Endothelial cell of umbilical vein (primary cell): ENCODE results near the gene CDKN2D. TPM values are rescaled to one million over a fixed set of nuclear protein-coding genes. Genes with fewer than 3 reads are reported as not detected.

Experiments used
- BruUV-seq: library from RNA; stranded (reverse); fragments of 400-500 nt; replicated peaks from 2 replicates; lab custom pipeline; 2021; lab: Mats Ljungman, UMichigan
- CTCF ChIA-PET: fragments of 300-600, 350-600 bp; sonication (Branson Sonifier 250); formaldehyde crosslinking; loops from one replicate; lab custom pipeline; 2021; ENCODE audit warnings: antibody characterized with exemption, inconsistent platforms; lab: Charles Lee
- POLR2A ChIA-PET: fragments of 300-600, 350-600 bp; sonication (Branson Sonifier 250); formaldehyde crosslinking; loops from one replicate; lab custom pipeline; 2021; ENCODE audit warnings: antibody characterized with exemption, inconsistent platforms; lab: Charles Lee
- DNase-seq: peaks from one replicate; pipeline ENCODE4 v3.0.0-alpha.2; 2011; ENCODE audit warnings: low read depth, low spot score
- FAIRE-seq: peaks from 2 replicates; lab custom pipeline; 2011; peaks lifted over from hg19 to GRCh38; lab: Jason Lieb, UNC
- H2AFZ ChIP-seq: 2 replicates; pipeline ENCODE4 v1.6.0; 2012; ENCODE audit warnings: low read depth, low read length, control low read depth, inconsistent platforms
- H3K27ac ChIP-seq: 2 replicates; pipeline ENCODE4 v1.5.1; 2011; ENCODE audit warnings: low read depth, mild to moderate bottlenecking, control low read depth, low read length, moderate library complexity; ENCODE audit not compliant: insufficient read depth
- H3K27me3 ChIP-seq, 2 experiments: 2 replicates each; pipeline versions ENCODE4 v1.6.0 to v1.6.1; 2011; ENCODE audit warnings: low read length in 2 of 2, mixed read lengths in 1 of 2; ENCODE audit not compliant: control insufficient read depth in 2 of 2, insufficient read depth in 2 of 2
- H3K36me3 ChIP-seq, 2 experiments: 2 replicates in 1 of 2; 3 replicates in 1 of 2; pipeline ENCODE4 v1.5.1; 2011; ENCODE audit warnings: low read length in 2 of 2, mild to moderate bottlenecking in 1 of 2, moderate library complexity in 1 of 2; ENCODE audit not compliant: control insufficient read depth in 2 of 2, insufficient read depth in 2 of 2; ENCODE audit errors: extremely low read depth in 1 of 2
- H3K4me1 ChIP-seq: 3 replicates; pipeline ENCODE4 v1.5.1; 2011; ENCODE audit warnings: mild to moderate bottlenecking, low read length; ENCODE audit not compliant: control insufficient read depth, insufficient read depth; ENCODE audit errors: extremely low read depth
- H3K4me2 ChIP-seq: 2 replicates; pipeline ENCODE4 v1.6.1; 2011; ENCODE audit warnings: low read length, control low read depth, mixed read lengths; ENCODE audit not compliant: insufficient read depth
- H3K4me3 ChIP-seq, 3 experiments: fragments of 200-600 bp in 1 of 3; sonication (generic), shearing (Covaris generic) in 1 of 3; replicated peaks in 1 of 3; 2 replicates each; pipeline ENCODE4 v1.5.1; 2011 to 2016; ENCODE audit warnings: control low read depth in 3 of 3, low read length in 3 of 3, mild to moderate bottlenecking in 2 of 3, inconsistent platforms in 1 of 3, low read depth in 1 of 3, moderate library complexity in 1 of 3; ENCODE audit not compliant: insufficient read depth in 1 of 3
- H3K79me2 ChIP-seq: 2 replicates; pipeline ENCODE4 v1.6.0; 2012; ENCODE audit warnings: low read length, inconsistent platforms; ENCODE audit not compliant: control insufficient read depth, insufficient read depth
- H3K9ac ChIP-seq: replicated peaks from 2 replicates; pipeline ENCODE3; 2011; ENCODE audit warnings: low read length, control low read depth; ENCODE audit not compliant: insufficient read depth; ENCODE audit errors: extremely low read depth
- H3K9me1 ChIP-seq: replicated peaks from 3 replicates; pipeline ENCODE4 v1.6.0; 2011; ENCODE audit warnings: mild to moderate bottlenecking, low read length; ENCODE audit not compliant: control insufficient read depth, insufficient read depth; ENCODE audit errors: extremely low read depth
- H3K9me3 ChIP-seq: replicated peaks from 2 replicates; pipeline ENCODE4 v1.5.1; 2012; ENCODE audit warnings: low read length, inconsistent platforms; ENCODE audit not compliant: control insufficient read depth, insufficient read depth
- H4K20me1 ChIP-seq: replicated peaks from 2 replicates; pipeline ENCODE3; 2011; ENCODE audit warnings: mild to moderate bottlenecking, low read length; ENCODE audit not compliant: control insufficient read depth, insufficient read depth; ENCODE audit errors: extremely low read depth
- EZH2 ChIP-seq: IDR thresholded peaks from 2 replicates; pipeline ENCODE4 v1.6.1; 2012; ENCODE audit warnings: borderline replicate concordance, low read depth, mild to moderate bottlenecking, moderate library complexity, low read length, inconsistent platforms; ENCODE audit not compliant: severe bottlenecking
- FOS ChIP-seq: IDR thresholded peaks from 2 replicates; pipeline ENCODE4 v1.6.1; 2011; ENCODE audit warnings: mild to moderate bottlenecking, low read length, moderate library complexity, borderline replicate concordance; ENCODE audit not compliant: insufficient read depth
- GATA2 ChIP-seq: IDR thresholded peaks from 2 replicates; pipeline ENCODE4 v1.7.0; 2011; ENCODE audit warnings: low read depth, mild to moderate bottlenecking, moderate library complexity, mixed read lengths, low read length; ENCODE audit not compliant: insufficient read length, insufficient read depth
- JUN ChIP-seq: IDR thresholded peaks from 2 replicates; pipeline ENCODE4 v1.6.1; 2011; ENCODE audit warnings: borderline replicate concordance, low read depth; ENCODE audit not compliant: insufficient read length, insufficient read depth
- MAX ChIP-seq: IDR thresholded peaks from 2 replicates; pipeline ENCODE4 v1.6.1; 2011; ENCODE audit not compliant: insufficient read depth, insufficient read length
- MYC ChIP-seq: IDR thresholded peaks from one replicate; pipeline ENCODE4 v1.6.1; 2011; ENCODE audit warnings: mild to moderate bottlenecking, low read depth, low read length
- POLR2A ChIP-seq: IDR thresholded peaks from 2 replicates; pipeline ENCODE4 v1.6.1; 2012; ENCODE audit warnings: low read depth, mild to moderate bottlenecking, control low read depth, low read length
- POLR2AphosphoS5 ChIP-seq: IDR thresholded peaks from 2 replicates; pipeline ENCODE4 v1.6.1; 2012; ENCODE audit warnings: low read depth, mild to moderate bottlenecking, control low read depth, low read length, moderate library complexity; ENCODE audit not compliant: insufficient read depth
- dilution Hi-C: fragments of 300-500 bp; cut with MboI; formaldehyde crosslinking; loops from one replicate; pipeline ENCODE4 v1.15.0; 2019; ENCODE audit warnings: low sequenced_read_pairs; ENCODE audit not compliant: extremely low pct_ligation_motif_present
- intact Hi-C: fragments of 100-400 bp; cut with micrococcal nuclease; formaldehyde crosslinking; loops from one replicate; pipeline ENCODE4 v1.10.0; 2022
- polyA plus RNA-seq, 4 experiments: library from polyadenylated mRNA; depleted of rRNA in 3 of 4; stranded (reverse) in 3 of 4; unstranded in 1 of 4; fragments of >200 nt; gene quantifications; 2 replicates each; pipeline versions ENCODE4 v1.2.1 to v1.2.3, GENCODE V29; 2011 to 2012; ENCODE audit warnings: missing spikeins in 1 of 4
- total RNA-seq: library from RNA; stranded (reverse); gene quantifications from 2 replicates; pipeline ENCODE4 v1.2.3, GENCODE V29; 2021
- TF ChIP-seq, protein P1 (sequence below), 2 donors: IDR thresholded peaks; 1 replicate in 1 of 2; 2 replicates in 1 of 2; pipeline ENCODE4 v1.5.1; 2011; ENCODE audit warnings: low read length in 2 of 2, mild to moderate bottlenecking in 2 of 2, moderate library complexity in 2 of 2, control low read depth in 1 of 2, inconsistent platforms in 1 of 2, low read depth in 1 of 2; ENCODE audit not compliant: insufficient read depth in 1 of 2; ENCODE audit errors: extremely low read depth in 1 of 2

CDKN2D gene
- total and polyA plus RNA-seq, 2 donors (not counting 3 experiments of a cell fraction or from before 2014, with no cell fraction given), result 5.9 to 9.8 TPM

DNA sequence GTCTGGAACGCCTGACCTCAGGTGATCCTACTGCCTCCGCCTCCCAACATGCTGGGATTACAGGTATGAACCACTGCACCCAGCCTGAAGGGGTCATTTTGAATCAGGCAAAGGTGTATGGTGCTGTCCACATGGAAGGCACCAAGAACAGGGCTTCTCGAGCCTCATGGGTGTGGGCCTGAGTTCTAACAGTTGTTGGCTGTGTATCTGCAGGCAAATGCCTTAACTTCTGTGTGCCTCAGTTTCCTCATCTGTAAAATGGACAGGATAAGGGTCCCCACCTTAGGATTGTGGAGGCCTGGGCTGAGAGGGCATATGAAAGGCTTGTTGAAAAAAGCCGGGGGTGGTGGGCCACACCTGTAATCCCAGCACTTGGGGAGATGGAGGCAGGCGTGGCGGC, 9.2 kb upstream of the CDKN2D start:
- POLR2A ChIA-PET, result no interaction called here

More for the DNA sequence above, 9.2 kb upstream of the CDKN2D start:
- Histone ChIP-seq H3K9me1 (no peaks in the 10 kb centered on the region), H3K4me2 (no peak overlapping the region), H3K9me3 (no peaks in the 10 kb centered on the region), H3K27me3 (no peaks in the 10 kb centered on the region), H3K4me3 (no peak overlapping the region), H3K27ac (no peak overlapping the region), H3K36me3 (no peaks in the 10 kb centered on the region), H3K9ac (no peak overlapping the region), H3K79me2 (no peaks in the 10 kb centered on the region), H4K20me1 (no peaks in the 10 kb centered on the region), H3K4me1 (no peaks in the 10 kb centered on the region), H2AFZ (no peak overlapping the region)
- no peak for FAIRE-seq
- no peak for TF ChIP-seq JUN
- TF ChIP-seq POLR2AphosphoS5, result no peak
- TF ChIP-seq EZH2, result no peak
- TF ChIP-seq POLR2A, result no peak
- TF ChIP-seq MAX, result no peak
- TF ChIP-seq, protein P1, sequence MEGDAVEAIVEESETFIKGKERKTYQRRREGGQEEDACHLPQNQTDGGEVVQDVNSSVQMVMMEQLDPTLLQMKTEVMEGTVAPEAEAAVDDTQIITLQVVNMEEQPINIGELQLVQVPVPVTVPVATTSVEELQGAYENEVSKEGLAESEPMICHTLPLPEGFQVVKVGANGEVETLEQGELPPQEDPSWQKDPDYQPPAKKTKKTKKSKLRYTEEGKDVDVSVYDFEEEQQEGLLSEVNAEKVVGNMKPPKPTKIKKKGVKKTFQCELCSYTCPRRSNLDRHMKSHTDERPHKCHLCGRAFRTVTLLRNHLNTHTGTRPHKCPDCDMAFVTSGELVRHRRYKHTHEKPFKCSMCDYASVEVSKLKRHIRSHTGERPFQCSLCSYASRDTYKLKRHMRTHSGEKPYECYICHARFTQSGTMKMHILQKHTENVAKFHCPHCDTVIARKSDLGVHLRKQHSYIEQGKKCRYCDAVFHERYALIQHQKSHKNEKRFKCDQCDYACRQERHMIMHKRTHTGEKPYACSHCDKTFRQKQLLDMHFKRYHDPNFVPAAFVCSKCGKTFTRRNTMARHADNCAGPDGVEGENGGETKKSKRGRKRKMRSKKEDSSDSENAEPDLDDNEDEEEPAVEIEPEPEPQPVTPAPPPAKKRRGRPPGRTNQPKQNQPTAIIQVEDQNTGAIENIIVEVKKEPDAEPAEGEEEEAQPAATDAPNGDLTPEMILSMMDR (IDR thresholded peaks at IDR 0.05; ENCODE audit: extremely low read depth in 1 of 2, insufficient read depth in 1 of 2, low read depth in 1 of 2, low read length in 2 of 2), result no peak
- TF ChIP-seq MYC, result no peak
- no peak for TF ChIP-seq FOS
- TF ChIP-seq GATA2, result no peak
- intact Hi-C loops (no loop called here), dilution Hi-C loops (no loop called here)
- no peak for DNase-seq
- no TSS peak for BruUV-seq
- CTCF ChIA-PET, result interaction anchor here (1.0 to 9.1 kb wide), 2 partner anchors 67 to 69 kb away, joined by 6 to 654 read pairs; no protein-coding TSS in a partner anchor
